ELF-1 (cell line): ENCODE measurements around the gene LSAMP.

Source experiments
- DNase-seq: peaks from one replicate; pipeline ENCODE4 v3.0.0-alpha.2; 2016; ENCODE audit warnings: low read depth, low spot score

LSAMP gene

GRCh38 chr3:116432795-116433194, 12.5 kb downstream of the LSAMP start:
- DNase-seq, result no peak

GRCh38 chr3:116429479-116430269, 15.6 kb downstream of the LSAMP start:
- DNase-seq, result no peak

- no peak for DNase-seq
These were observed 19.3 kb downstream of the LSAMP start for GRCh38 chr3:116426036-116426435.

- DNase-seq, result no peak
These were observed 20.2 kb downstream of the LSAMP start for GRCh38 chr3:116425126-116425525.

- DNase-seq, result no peak
These were observed 21.3 kb downstream of the LSAMP start for GRCh38 chr3:116423945-116424344.

- DNase-seq, result no peak
These were observed 21.9 kb downstream of the LSAMP start for GRCh38 chr3:116423374-116423773.

- no peak for DNase-seq
These were observed 28.1 kb downstream of the LSAMP start for GRCh38 chr3:116417151-116417550.

GRCh38 chr3:116413319-116413718, 32.0 kb downstream of the LSAMP start:
- no peak for DNase-seq

- no peak for DNase-seq
These were observed 36.8 kb downstream of the LSAMP start for GRCh38 chr3:116408473-116408872.

GRCh38 chr3:116405231-116405630, 40.1 kb downstream of the LSAMP start:
- DNase-seq, result no peak

GRCh38 chr3:116399701-116400226, 45.5 kb downstream of the LSAMP start:
- DNase-seq, result no peak

- no peak for DNase-seq
These were observed 50.9 kb downstream of the LSAMP start for GRCh38 chr3:116394365-116394764.

GRCh38 chr3:116393199-116393598, 52.1 kb downstream of the LSAMP start:
- DNase-seq, result no peak

- DNase-seq, result no peak
These were observed 53.0 kb downstream of the LSAMP start for GRCh38 chr3:116392291-116392690.

GRCh38 chr3:116391296-116392201, 53.7 kb downstream of the LSAMP start:
- no peak for DNase-seq

GRCh38 chr3:116390318-116390717, 55.0 kb downstream of the LSAMP start:
- no peak for DNase-seq

- DNase-seq, result no peak
These were observed 56.4 kb downstream of the LSAMP start for GRCh38 chr3:116388867-116389385.

- no peak for DNase-seq
These were observed 59.1 kb downstream of the LSAMP start for GRCh38 chr3:116386168-116386567.

- DNase-seq, result no peak
These were observed 60.6 kb downstream of the LSAMP start for GRCh38 chr3:116384717-116385116.

GRCh38 chr3:116378077-116378476, 67.2 kb downstream of the LSAMP start:
- no peak for DNase-seq

- DNase-seq, result no peak
These were observed 70.4 kb downstream of the LSAMP start for GRCh38 chr3:116374901-116375300.

- DNase-seq, result no peak
These were observed 77.4 kb downstream of the LSAMP start for GRCh38 chr3:116367761-116368395.
